Spleen (tissue), 11 donors: ENCODE results near the gene KIF6. TPM values are rescaled to one million over a fixed set of nuclear protein-coding genes. Genes with fewer than 3 reads are reported as not detected.
"Not testable (repeated sequence)": the region's sequence is repeated elsewhere in the genome, so short reads cannot be mapped to it uniquely, and the experiment has no call there.

Experiments used
- DNase-seq: peaks from one replicate; pipeline ENCODE4 v3.0.0-alpha.2; 2020
- H3K27ac ChIP-seq, 8 donors: fragments of 200-600 bp; sonication (generic) in 7 of 8; 1 replicate in 4 of 8; 2 replicates in 4 of 8; pipeline versions ENCODE4 v1.5.0 to v1.8.0; 2016 to 2021; ENCODE audit warnings: inconsistent platforms in 4 of 8, mild to moderate bottlenecking in 4 of 8, moderate library complexity in 1 of 8
- H3K27me3 ChIP-seq, 7 donors: fragments of 200-600 bp; sonication (generic) in 6 of 7; replicated peaks in 1 of 7; 1 replicate in 4 of 7; 2 replicates in 3 of 7; pipeline versions ENCODE4 v1.5.0 to v1.8.0; 2016 to 2021; ENCODE audit warnings: inconsistent platforms in 3 of 7, mild to moderate bottlenecking in 1 of 7
- H3K36me3 ChIP-seq, 6 donors: fragments of 200-600 bp; sonication (generic) in 5 of 6; 1 replicate in 4 of 6; 2 replicates in 2 of 6; pipeline versions ENCODE4 v1.5.0 to v1.8.0; 2016 to 2021; ENCODE audit warnings: inconsistent platforms in 2 of 6
- H3K4me1 ChIP-seq, 6 donors: fragments of 200-600 bp; sonication (generic) in 5 of 6; 1 replicate in 3 of 6; 2 replicates in 3 of 6; pipeline versions ENCODE4 v1.5.0 to v1.8.0; 2016 to 2021; ENCODE audit warnings: inconsistent platforms in 3 of 6
- H3K4me3 ChIP-seq, 8 donors: fragments of 200-600 bp; sonication (generic) in 7 of 8; 1 replicate in 4 of 8; 2 replicates in 4 of 8; pipeline versions ENCODE4 v1.5.0 to v1.8.0; 2016 to 2021; ENCODE audit warnings: inconsistent platforms in 4 of 8, mild to moderate bottlenecking in 4 of 8, moderate library complexity in 2 of 8
- H3K9me3 ChIP-seq, 8 donors: fragments of 200-600 bp; sonication (generic) in 7 of 8; 1 replicate in 4 of 8; 2 replicates in 4 of 8; pipeline versions ENCODE4 v1.5.0 to v1.8.0; 2016 to 2021; ENCODE audit warnings: inconsistent platforms in 4 of 8
- POLR2A ChIP-seq, 3 donors: fragments of 450-650 bp; IDR thresholded peaks; one replicate each; pipeline ENCODE4 v1.5.1; 2017; ENCODE audit warnings: antibody characterized with exemption in 3 of 3, mild to moderate bottlenecking in 1 of 3
- POLR2AphosphoS5 ChIP-seq, 3 donors: sonication (generic); formaldehyde crosslinking; IDR thresholded peaks; one replicate each; pipeline ENCODE4 v1.5.1; 2017; ENCODE audit warnings: antibody characterized with exemption in 3 of 3
- WGBS, 5 donors: extraction: QIAGEN DNeasy Blood & Tissue Kit in 3 of 5; methylation state at CpG; one replicate each; pipeline versions ENCODE4 v1.1.5 to v1.1.7; 2013 to 2018; 5-methylcytosine and 5-hydroxymethylcytosine counted together
- intact Hi-C: fragments of 100-400 bp; cut with DNase I; formaldehyde crosslinking; loops from one replicate; pipeline ENCODE4 v1.15.0; 2023; ENCODE audit warnings: low total_unique reads
- polyA plus RNA-seq, 3 donors: library from polyadenylated mRNA; stranded (reverse); fragments of 200-250 nt; gene quantifications; one replicate each; pipeline ENCODE4 v1.2.1, GENCODE V29; 2013
- total RNA-seq, 7 donors: library from RNA; depleted of rRNA in 3 of 7; stranded (reverse); fragments of >200 nt in 3 of 7; fragmentation: NEBNext Ultra II Directional in 4 of 7; extraction: Animal tissue kit (Norgen Biotek cat#: 25700) in 4 of 7; gene quantifications; one replicate each; pipeline versions ENCODE4 v1.1.0 to v1.2.1, GENCODE V29; 2016 to 2021
- TF ChIP-seq, protein P1 (sequence below), 11 experiments: fragments of 200-600 bp in 7 of 11; fragments of 450-650 bp in 4 of 11; sonication (generic) in 4 of 11; IDR thresholded peaks in 8 of 11; conservative IDR thresholded peaks in 3 of 11; 1 replicate in 7 of 11; 2 replicates in 4 of 11; pipeline versions ENCODE4 v1.4.0 to v1.8.0; 2016 to 2021; ENCODE audit warnings: antibody characterized with exemption in 11 of 11, inconsistent platforms in 4 of 11, mild to moderate bottlenecking in 1 of 11
- donor health status: healthy with polysubstance abuse.
- donor health status: DM: no; HTN: no; CAD: no; lungs with moderate emphysema.
- donor health status: DM: no; HTN: no; CAD: no.
- donor health status: Bipolar disorder and iron deficiency.
- donor health status: healthy.
- donor health status: DM: no; HTN: no; CAD: no.
- donor health status: DM: yes; HTN: yes; CAD: no.

KIF6 gene
- total and polyA plus RNA-seq, 10 donors = 0.10 to 0.75 (median 0.24) TPM; not detected in 3

DNA sequence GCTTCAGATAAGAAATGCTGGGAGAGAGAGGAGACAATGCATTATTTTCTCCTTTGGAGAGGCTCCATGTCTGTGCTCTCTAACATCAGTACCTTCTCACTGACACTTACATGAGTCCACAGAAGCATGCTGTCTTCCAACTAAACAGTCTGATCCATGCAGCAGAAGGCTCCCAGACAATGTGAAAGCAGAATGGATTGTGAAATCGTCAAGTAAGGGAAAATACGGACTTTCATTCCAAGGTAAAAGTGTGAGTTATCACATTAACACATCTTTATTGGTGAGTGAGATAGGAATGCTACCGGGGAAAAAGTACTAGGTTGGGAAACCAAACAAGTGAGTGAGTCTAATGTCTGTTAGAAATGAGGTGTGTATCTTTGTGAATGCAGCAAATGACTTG, 235.1 kb downstream of the KIF6 start:
- TF ChIP-seq POLR2AphosphoS5 (IDR thresholded peaks at IDR 0.05) (no peak), POLR2A (IDR thresholded peaks at IDR 0.05) (no peak)
- TF ChIP-seq, protein P1, sequence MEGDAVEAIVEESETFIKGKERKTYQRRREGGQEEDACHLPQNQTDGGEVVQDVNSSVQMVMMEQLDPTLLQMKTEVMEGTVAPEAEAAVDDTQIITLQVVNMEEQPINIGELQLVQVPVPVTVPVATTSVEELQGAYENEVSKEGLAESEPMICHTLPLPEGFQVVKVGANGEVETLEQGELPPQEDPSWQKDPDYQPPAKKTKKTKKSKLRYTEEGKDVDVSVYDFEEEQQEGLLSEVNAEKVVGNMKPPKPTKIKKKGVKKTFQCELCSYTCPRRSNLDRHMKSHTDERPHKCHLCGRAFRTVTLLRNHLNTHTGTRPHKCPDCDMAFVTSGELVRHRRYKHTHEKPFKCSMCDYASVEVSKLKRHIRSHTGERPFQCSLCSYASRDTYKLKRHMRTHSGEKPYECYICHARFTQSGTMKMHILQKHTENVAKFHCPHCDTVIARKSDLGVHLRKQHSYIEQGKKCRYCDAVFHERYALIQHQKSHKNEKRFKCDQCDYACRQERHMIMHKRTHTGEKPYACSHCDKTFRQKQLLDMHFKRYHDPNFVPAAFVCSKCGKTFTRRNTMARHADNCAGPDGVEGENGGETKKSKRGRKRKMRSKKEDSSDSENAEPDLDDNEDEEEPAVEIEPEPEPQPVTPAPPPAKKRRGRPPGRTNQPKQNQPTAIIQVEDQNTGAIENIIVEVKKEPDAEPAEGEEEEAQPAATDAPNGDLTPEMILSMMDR (IDR thresholded peaks at IDR 0.05 in 8 of 11, conservative IDR thresholded peaks at IDR 0.05 in 3 of 11) = no peak
- H3K27ac ChIP-seq = no peak overlapping the region
- no peak overlapping the region for H3K4me3 ChIP-seq
- no peak for DNase-seq
- intact Hi-C loops = no loop called here
- WGBS, 5 donors = 71 to 93% (median 81%) methylated on average over 3 of the region's 3 CpGs
- peaks cover 0 to 6% (median 0%) of the 10 kb centered on the region in 7 donors for H3K27me3 ChIP-seq
- no peaks in the 10 kb centered on the region for H3K9me3 ChIP-seq
- H3K36me3 ChIP-seq = no peaks in the 10 kb centered on the region
- no peaks in the 10 kb centered on the region for H3K4me1 ChIP-seq

- TF ChIP-seq, protein P1 (IDR thresholded peaks at IDR 0.05 in 8 of 11, conservative IDR thresholded peaks at IDR 0.05 in 3 of 11) = no peak
- Histone ChIP-seq H3K9me3 (no peaks in the 10 kb centered on the region), H3K27me3 (no peaks in the 10 kb centered on the region), H3K27ac (no peak overlapping the region), H3K36me3 (no peaks in the 10 kb centered on the region), H3K4me3 (no peak overlapping the region), H3K4me1 (no peaks in the 10 kb centered on the region)
- no peak for DNase-seq
- 54 to 73% (median 65%) methylated on average over 1 of the region's 1 CpG for WGBS, 5 donors
- intact Hi-C loops = no loop called here
Measured at GRCh38 chr6:39488255-39488879, 236.8 kb downstream of the KIF6 start.

DNA sequence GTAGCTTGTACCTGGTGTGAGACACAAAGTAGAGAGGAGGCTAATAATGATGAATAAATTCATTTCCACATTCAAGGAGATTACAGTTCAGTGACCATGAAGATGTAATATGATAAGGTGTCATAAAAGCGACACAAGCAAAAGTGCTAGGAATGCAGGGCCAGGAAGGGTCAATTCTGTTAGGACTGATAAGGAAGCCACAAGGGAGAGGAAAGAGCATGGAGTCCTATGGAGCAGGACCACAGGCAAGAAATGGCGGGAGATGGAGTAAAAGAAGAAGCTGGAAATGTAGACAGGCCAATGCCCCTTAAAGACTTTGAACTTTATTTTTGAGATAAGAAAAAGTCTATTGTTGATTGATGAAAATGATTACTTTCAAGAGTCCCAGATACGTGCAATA, 240.9 kb downstream of the KIF6 start:
- WGBS, 5 donors = 74 to 84% (median 83%) methylated on average over 3 of the region's 3 CpGs
- TF ChIP-seq, protein P1 (IDR thresholded peaks at IDR 0.05 in 8 of 11, conservative IDR thresholded peaks at IDR 0.05 in 3 of 11) = no peak
- TF ChIP-seq POLR2AphosphoS5 (IDR thresholded peaks at IDR 0.05) (no peak), POLR2A (IDR thresholded peaks at IDR 0.05) (no peak)
- Histone ChIP-seq H3K27me3 (peaks cover 0 to 14% (median 0%) of the 10 kb centered on the region in 7 donors), H3K4me3 (no peak overlapping the region), H3K9me3 (no peaks in the 10 kb centered on the region), H3K36me3 (no peaks in the 10 kb centered on the region), H3K27ac (no peak overlapping the region), H3K4me1 (no peaks in the 10 kb centered on the region)
- intact Hi-C loops = no loop called here
- DNase-seq = no peak

GRCh38 chr6:39479819-39480218, 245.4 kb downstream of the KIF6 start:
- H3K36me3 ChIP-seq, H3K4me1 ChIP-seq, H3K27ac ChIP-seq, H3K4me3 ChIP-seq, DNase-seq, H3K9me3 ChIP-seq, intact Hi-C loops: not testable (repeated sequence)
- WGBS, 5 donors = 47 to 71% (median 64%) methylated on average over 1 of the region's 1 CpG
- peaks cover 0 to 14% (median 0%) of the 10 kb centered on the region in 7 donors for H3K27me3 ChIP-seq

DNA sequence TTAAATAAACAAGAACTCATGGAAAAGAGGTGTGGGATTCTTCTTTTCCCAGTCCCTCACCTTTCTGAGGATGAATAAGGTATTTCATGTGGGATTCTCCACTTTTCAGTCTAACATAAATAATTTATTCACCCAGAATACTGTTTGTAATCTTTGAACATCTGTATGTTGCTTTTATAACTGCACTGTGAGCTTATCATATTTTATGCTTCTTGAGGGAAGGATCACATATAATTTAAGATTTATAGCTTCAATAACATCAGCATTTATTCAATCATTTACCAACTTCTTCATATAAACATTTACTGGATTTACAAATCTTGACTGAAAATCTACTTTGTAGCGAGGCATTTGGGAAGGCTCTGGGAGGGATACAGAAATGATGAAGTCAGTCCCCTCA, 248.5 kb downstream of the KIF6 start:
- 77 to 100% (median 93%) methylated on average over 1 of the region's 1 CpG for WGBS, 5 donors
- DNase-seq = no peak
- H3K27ac ChIP-seq = no peak overlapping the region
- peaks cover 0 to 4% (median 0%) of the 10 kb centered on the region in 7 donors for H3K27me3 ChIP-seq
- peaks cover 0 to 16% (median 4%) of the 10 kb centered on the region in 6 donors for H3K4me1 ChIP-seq
- no peaks in the 10 kb centered on the region for H3K36me3 ChIP-seq
- TF ChIP-seq POLR2A (IDR thresholded peaks at IDR 0.05) = no peak
- TF ChIP-seq, protein P1 (IDR thresholded peaks at IDR 0.05 in 8 of 11, conservative IDR thresholded peaks at IDR 0.05 in 3 of 11) = no peak
- TF ChIP-seq POLR2AphosphoS5 (IDR thresholded peaks at IDR 0.05) = no peak
- no peak overlapping the region for H3K4me3 ChIP-seq
- no peaks in the 10 kb centered on the region for H3K9me3 ChIP-seq
- intact Hi-C loops = no loop called here
